ENCODE data around the gene PSME2. TPM values are rescaled to one million over a fixed set of nuclear protein-coding genes. Genes with fewer than 3 reads are reported as not detected.

Gene PSME2
- total RNA-seq, 1 experiment from 2014 or later: 172 TPM

DNA sequence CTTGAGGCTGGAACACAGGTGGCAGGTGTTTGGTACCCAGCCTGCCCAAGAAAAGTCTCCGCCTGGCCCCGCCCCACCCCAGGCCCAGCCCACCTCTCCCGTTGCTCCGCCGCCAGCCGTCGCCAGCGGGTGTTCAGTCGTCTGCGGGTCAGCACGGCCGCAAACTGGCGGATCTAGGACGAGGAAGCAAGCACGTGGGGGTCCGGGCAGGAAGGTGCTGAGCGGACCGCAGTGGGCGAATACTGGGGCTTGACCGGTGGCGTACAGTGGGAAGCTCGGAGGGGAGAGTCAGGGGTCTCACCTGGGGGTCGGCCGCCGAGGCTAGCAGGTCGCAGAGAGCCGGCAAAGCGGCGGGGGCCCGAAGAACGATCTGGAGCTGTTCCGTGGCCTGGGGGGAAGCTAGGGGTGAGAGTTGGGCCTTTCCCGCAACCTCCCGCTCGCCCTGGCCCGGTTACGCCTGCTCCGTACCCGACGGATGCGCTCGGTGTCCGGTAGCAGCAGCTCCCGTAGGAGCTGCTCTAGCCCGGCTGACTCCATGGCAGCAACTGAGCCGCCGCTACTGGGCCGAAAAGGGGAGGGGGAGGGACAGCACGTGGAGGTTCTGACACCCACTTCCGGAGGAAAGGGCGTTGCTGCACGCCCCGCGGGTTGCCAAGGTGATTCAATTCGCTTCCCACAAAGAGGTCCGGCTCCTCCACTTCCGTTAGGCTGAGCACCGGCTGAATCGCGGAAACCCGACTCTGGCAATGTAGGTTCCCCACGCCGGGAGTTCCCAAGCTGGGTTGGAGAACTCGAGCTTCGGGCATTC is 42.0 kb upstream of the PSME2 start, which contains the start of gene IPO4:
TSS of gene IPO4 (minus strand) at position 566 of the 808 bp plus-strand sequence. CDS start at position 537, 29 bp downstream.
- H3K27ac ChIP-seq (ENCODE audit: low read depth, low read length, poor library complexity, severe bottlenecking): peak within 1 kb of the TSS; percentile 88
- no peaks in the 10 kb centered on the region for H3K27me3 ChIP-seq (replicated peaks; ENCODE audit: insufficient read depth, low read depth, low read length, poor library complexity)
- ChIA-PET POLR2A (ENCODE audit: low non-redundant PET) (interaction anchor here (0.6 kb wide), 1 partner anchor 123 kb away, joined by 5 read pairs; the partner anchor contains the start of gene LTB4R), CTCF (no interaction called here)
- peak within 1 kb of the TSS; percentile 79 for H3K4me3 ChIP-seq (ENCODE audit: low read depth, low read length, poor library complexity, severe bottlenecking)
- DNase-seq (ENCODE audit: low spot score): peak; percentile 99
- intact Hi-C loops (cut with micrococcal nuclease; ENCODE audit: unreplicated experiment): loop anchor here (5.0 kb wide), 1 partner anchor 41 kb away; the partner anchor contains the start of genes PSME2 and RNF31
- no peaks in the 10 kb centered on the region for H3K9me3 ChIP-seq (ENCODE audit: low read depth, low read length, poor library complexity, severe bottlenecking)
- BruUV-seq (replicated peaks): no TSS peak
- TF ChIP-seq, protein P1, sequence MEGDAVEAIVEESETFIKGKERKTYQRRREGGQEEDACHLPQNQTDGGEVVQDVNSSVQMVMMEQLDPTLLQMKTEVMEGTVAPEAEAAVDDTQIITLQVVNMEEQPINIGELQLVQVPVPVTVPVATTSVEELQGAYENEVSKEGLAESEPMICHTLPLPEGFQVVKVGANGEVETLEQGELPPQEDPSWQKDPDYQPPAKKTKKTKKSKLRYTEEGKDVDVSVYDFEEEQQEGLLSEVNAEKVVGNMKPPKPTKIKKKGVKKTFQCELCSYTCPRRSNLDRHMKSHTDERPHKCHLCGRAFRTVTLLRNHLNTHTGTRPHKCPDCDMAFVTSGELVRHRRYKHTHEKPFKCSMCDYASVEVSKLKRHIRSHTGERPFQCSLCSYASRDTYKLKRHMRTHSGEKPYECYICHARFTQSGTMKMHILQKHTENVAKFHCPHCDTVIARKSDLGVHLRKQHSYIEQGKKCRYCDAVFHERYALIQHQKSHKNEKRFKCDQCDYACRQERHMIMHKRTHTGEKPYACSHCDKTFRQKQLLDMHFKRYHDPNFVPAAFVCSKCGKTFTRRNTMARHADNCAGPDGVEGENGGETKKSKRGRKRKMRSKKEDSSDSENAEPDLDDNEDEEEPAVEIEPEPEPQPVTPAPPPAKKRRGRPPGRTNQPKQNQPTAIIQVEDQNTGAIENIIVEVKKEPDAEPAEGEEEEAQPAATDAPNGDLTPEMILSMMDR (conservative IDR thresholded peaks at IDR 0.05; ENCODE audit: low read depth, low read length): no peak
- TF ChIP-seq EZH2 (IDR thresholded peaks at IDR 0.05; ENCODE audit: borderline replicate concordance, low read depth, low read length, poor library complexity, severe bottlenecking): no peak
- H3K36me3 ChIP-seq (ENCODE audit: insufficient read depth, low read length, poor library complexity, severe bottlenecking): peaks cover 41% of the 10 kb centered on the region
- peaks cover 9% of the 10 kb centered on the region for H3K4me1 ChIP-seq (ENCODE audit: insufficient read depth, low read length, poor library complexity, severe bottlenecking)

DNA sequence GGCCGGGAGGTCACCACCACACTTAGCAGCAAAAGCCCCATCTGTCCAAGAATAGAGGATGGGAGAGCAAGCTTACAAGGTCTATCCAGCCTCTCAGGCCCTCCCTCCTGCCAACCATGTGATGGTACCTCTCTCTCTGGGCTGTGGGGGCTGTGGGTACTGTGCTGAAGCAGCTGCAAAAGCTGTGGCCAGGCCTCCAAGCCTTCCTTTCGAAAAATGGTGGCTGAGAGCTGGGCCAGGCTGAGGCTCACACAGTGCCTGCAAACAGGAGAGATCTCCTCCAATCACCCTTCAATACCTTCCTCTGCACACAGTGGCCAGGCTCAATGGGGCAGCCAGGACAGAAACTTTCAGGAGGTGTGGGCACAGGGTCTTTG is 41.1 kb upstream of the PSME2 start:
- H3K4me3 ChIP-seq (ENCODE audit: low read depth, low read length, poor library complexity, severe bottlenecking): peak overlapping the region; percentile 79
- H3K9me3 ChIP-seq (ENCODE audit: low read depth, low read length, poor library complexity, severe bottlenecking): no peaks in the 10 kb centered on the region
- no TSS peak for BruUV-seq (replicated peaks)
- H3K27ac ChIP-seq (ENCODE audit: low read depth, low read length, poor library complexity, severe bottlenecking): no peak overlapping the region
- peaks cover 44% of the 10 kb centered on the region for H3K36me3 ChIP-seq (ENCODE audit: insufficient read depth, low read length, poor library complexity, severe bottlenecking)
- ChIA-PET POLR2A (ENCODE audit: low non-redundant PET) (no interaction called here), CTCF (no interaction called here)
- H3K27me3 ChIP-seq (replicated peaks; ENCODE audit: insufficient read depth, low read depth, low read length, poor library complexity): no peaks in the 10 kb centered on the region
- TF ChIP-seq EZH2 (IDR thresholded peaks at IDR 0.05; ENCODE audit: borderline replicate concordance, low read depth, low read length, poor library complexity, severe bottlenecking): no peak
- TF ChIP-seq, protein P1 (conservative IDR thresholded peaks at IDR 0.05; ENCODE audit: low read depth, low read length): no peak
- intact Hi-C loops (cut with micrococcal nuclease; ENCODE audit: unreplicated experiment): loop anchor here (5.0 kb wide), 1 partner anchor 40 kb away; the partner anchor contains the start of genes PSME2 and RNF31
- H3K4me1 ChIP-seq (ENCODE audit: insufficient read depth, low read length, poor library complexity, severe bottlenecking): peaks cover 9% of the 10 kb centered on the region
- DNase-seq (ENCODE audit: low spot score): no peak

DNA sequence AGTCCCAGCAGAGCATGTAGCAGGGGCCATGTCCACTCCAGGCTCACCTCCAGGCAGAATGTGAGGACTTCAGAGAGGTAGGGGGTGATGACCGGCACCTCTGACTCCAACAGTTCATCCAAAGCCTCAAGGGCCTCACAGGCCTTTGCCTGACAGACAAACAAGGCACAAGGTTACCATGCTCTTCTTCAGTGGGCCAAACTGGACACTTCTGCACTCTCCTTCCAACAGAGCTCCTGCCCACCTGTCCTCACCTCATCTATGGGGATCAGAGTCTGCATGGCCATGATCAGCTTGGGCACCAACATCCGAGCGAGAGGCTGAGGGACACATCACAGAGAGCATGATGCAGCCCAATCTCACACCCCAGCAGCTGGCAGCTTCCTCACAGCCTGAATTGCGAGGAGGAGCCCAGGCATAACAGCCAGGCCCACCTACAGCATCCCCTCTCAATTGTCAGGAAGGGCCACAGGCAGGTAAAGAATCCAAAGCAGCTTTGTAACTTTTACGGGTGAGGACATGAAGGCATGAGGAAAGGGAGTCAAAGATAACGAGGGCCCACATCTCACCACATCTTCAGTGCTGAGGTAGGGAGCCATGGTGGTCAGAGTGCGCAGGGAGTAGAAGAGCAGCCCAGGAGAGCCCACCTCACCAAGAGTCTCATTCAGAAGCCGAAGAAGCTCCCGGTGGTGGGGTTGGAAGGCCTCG is 40.6 kb upstream of the PSME2 start:
- H3K4me3 ChIP-seq (ENCODE audit: low read depth, low read length, poor library complexity, severe bottlenecking): no peak overlapping the region
- POLR2A ChIA-PET (ENCODE audit: low non-redundant PET): no interaction called here
- no peak overlapping the region for H3K27ac ChIP-seq (ENCODE audit: low read depth, low read length, poor library complexity, severe bottlenecking)

More for the DNA sequence above, 40.6 kb upstream of the PSME2 start:
- no peak for DNase-seq (ENCODE audit: low spot score)
- CTCF ChIA-PET: no interaction called here
- no peak for TF ChIP-seq EZH2 (IDR thresholded peaks at IDR 0.05; ENCODE audit: borderline replicate concordance, low read depth, low read length, poor library complexity, severe bottlenecking)
- TF ChIP-seq, protein P1 (conservative IDR thresholded peaks at IDR 0.05; ENCODE audit: low read depth, low read length): no peak
- Histone ChIP-seq H3K36me3 (ENCODE audit: insufficient read depth, low read length, poor library complexity, severe bottlenecking) (peaks cover 42% of the 10 kb centered on the region), H3K27me3 (replicated peaks; ENCODE audit: insufficient read depth, low read depth, low read length, poor library complexity) (no peaks in the 10 kb centered on the region), H3K9me3 (ENCODE audit: low read depth, low read length, poor library complexity, severe bottlenecking) (no peaks in the 10 kb centered on the region), H3K4me1 (ENCODE audit: insufficient read depth, low read length, poor library complexity, severe bottlenecking) (peaks cover 9% of the 10 kb centered on the region)
- intact Hi-C loops (cut with micrococcal nuclease; ENCODE audit: unreplicated experiment): loop anchor here (5.0 kb wide), 1 partner anchor 40 kb away; the partner anchor contains the start of genes PSME2 and RNF31
- BruUV-seq (replicated peaks): no TSS peak

All from A673 (cell line).